Measurements from ENCODE around the gene SORCS3. TPM values are rescaled to one million over a fixed set of nuclear protein-coding genes. Genes with fewer than 3 reads are reported as not detected.

Gene SORCS3
- total and polyA plus RNA-seq, 9 of the 15 experiments (the other 6 are each of a cell fraction or from before 2014, with no cell fraction given), result not detected

DNA sequence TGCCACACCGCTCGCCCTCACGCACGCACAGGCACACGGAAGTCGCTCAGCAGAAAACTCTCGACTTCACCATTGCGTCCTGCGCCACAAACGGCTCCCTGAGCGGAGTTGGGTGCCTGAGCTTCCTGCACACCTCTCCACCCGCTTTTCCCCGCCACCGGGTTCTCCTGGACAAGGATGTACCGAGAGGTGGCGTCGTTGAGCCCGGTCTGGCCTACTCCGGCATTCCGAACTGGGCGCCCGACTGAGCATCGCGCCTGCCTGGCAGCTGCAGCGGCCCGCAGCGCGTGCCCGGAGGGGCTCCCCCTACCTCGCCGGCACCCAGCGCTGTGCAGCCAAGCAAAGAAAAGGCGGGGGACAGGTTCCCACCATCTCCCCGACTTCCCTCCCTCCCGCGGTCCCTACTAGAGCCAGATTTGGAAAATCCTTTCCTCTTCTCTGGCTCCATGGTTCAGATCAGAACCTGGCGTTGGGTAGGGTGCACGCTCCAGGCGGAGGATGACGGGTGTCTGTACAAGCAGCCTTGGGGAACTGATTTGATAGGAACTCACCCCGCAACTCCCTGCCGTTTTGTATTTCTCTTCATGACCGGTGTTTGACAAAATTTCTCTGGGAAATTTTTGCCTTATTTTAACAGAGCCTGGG, 1.7 kb downstream of the SORCS3 start:
- intact Hi-C loops (cut with micrococcal nuclease) (no loop called here), in situ Hi-C loops (cut with MboI) (no loop called here)
- TF ChIP-seq, protein P1, sequence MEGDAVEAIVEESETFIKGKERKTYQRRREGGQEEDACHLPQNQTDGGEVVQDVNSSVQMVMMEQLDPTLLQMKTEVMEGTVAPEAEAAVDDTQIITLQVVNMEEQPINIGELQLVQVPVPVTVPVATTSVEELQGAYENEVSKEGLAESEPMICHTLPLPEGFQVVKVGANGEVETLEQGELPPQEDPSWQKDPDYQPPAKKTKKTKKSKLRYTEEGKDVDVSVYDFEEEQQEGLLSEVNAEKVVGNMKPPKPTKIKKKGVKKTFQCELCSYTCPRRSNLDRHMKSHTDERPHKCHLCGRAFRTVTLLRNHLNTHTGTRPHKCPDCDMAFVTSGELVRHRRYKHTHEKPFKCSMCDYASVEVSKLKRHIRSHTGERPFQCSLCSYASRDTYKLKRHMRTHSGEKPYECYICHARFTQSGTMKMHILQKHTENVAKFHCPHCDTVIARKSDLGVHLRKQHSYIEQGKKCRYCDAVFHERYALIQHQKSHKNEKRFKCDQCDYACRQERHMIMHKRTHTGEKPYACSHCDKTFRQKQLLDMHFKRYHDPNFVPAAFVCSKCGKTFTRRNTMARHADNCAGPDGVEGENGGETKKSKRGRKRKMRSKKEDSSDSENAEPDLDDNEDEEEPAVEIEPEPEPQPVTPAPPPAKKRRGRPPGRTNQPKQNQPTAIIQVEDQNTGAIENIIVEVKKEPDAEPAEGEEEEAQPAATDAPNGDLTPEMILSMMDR (IDR thresholded peaks at IDR 0.05 in 2 of 3, conservative IDR thresholded peaks at IDR 0.05 in 1 of 3; ENCODE audit: insufficient read depth in 2 of 3, low read depth in 1 of 3, low read length in 3 of 3), result peak; percentile 20 to 24 (median 22); a peak in 2 of 6 replicates
- no peak for TF ChIP-seq RBM22 (IDR thresholded peaks at IDR 0.05; ENCODE audit: low read depth, low read length, poor library complexity, severe bottlenecking)
- TF ChIP-seq CHD1 (IDR thresholded peaks at IDR 0.05; ENCODE audit: low read length), result no peak
- Histone ChIP-seq H3K9me1 (ENCODE audit: control insufficient read depth, insufficient read depth, low read length) (no peaks in the 10 kb centered on the region), H3K4me3 (no peak overlapping the region), H3K4me2 (ENCODE audit: insufficient read depth, low read length) (no peak overlapping the region), H3K9ac (ENCODE audit: insufficient read depth in 1 of 2, low read depth in 2 of 2, low read length in 2 of 2) (no peak overlapping the region), H4K20me1 (replicated peaks; ENCODE audit: control insufficient read depth, insufficient read depth, low read length) (no peaks in the 10 kb centered on the region), H3K36me3 (ENCODE audit: control insufficient read depth, insufficient read depth, low read length) (no peaks in the 10 kb centered on the region), H3K4me1 (replicated peaks in 1 of 2; ENCODE audit: control insufficient read depth in 2 of 2, insufficient read depth in 2 of 2, low read length in 2 of 2) (peaks cover 0 to 10% of the 10 kb centered on the region in 2 experiments; a peak in 2 of 5 replicates), H2AFZ (ENCODE audit: low read depth, low read length) (no peak overlapping the region), H3K27ac (ENCODE audit: extremely low read depth, low read depth, low read length) (no peak overlapping the region), H3K79me2 (ENCODE audit: control insufficient read depth, insufficient read depth, low read length) (no peaks in the 10 kb centered on the region), H3K27me3 (ENCODE audit: control insufficient read depth in 2 of 2, insufficient read depth in 2 of 2, low read length in 2 of 2) (peaks cover 0 to 8% of the 10 kb centered on the region in 2 experiments; a peak in 2 of 5 replicates), H3K9me3 (replicated peaks; ENCODE audit: control insufficient read depth, insufficient read depth, low read depth, low read length) (no peaks in the 10 kb centered on the region)
- POLR2A ChIA-PET, result no interaction called here
- under 1% methylated on average over 16 of the region's 43 CpGs for WGBS (ENCODE audit: insufficient coverage, low coverage, missing lambda C conversion rate)
- no TSS peak for BruUV-seq (replicated peaks)
- no peak for FAIRE-seq
- CTCF ChIA-PET (ENCODE audit: low intra/inter-chr PET ratio), result no interaction called here
- DNase-seq (ENCODE audit: extremely low read depth in 1 of 4, low spot score in 3 of 4), result peak; percentile 7 to 11 (median 8)
- ATAC-seq, result peak; percentile 75

Measured in K562 (cell line).